ENCODE measurements around the gene SUPT5H. TPM values are rescaled to one million over a fixed set of nuclear protein-coding genes. Genes with fewer than 3 reads are reported as not detected.
"Not testable (repeated sequence)": the region's sequence is repeated elsewhere in the genome, so short reads cannot be mapped to it uniquely, and the experiment has no call there.

Gene SUPT5H
- total RNA-seq, 1 donor from 2014 or later, result 29.9 TPM

DNA sequence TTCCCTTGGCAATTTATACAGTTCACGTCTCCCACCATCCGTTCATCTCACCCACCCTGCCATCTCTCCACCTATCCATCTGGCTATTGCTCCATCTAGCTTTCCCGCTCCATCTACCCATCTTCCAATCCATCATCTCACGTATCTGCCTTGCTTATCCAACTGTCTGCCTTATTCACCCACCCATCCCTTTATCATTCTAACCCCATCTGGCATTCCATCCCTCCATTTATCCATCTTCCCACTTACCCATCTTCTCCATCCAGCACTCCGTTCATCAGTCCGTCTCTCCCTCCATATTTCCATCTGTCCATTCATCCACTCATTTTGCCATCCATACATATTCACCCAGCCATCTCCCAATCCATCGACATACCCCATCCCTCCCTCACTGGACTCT is 19.6 kb upstream of the SUPT5H start:
- no peak for DNase-seq (ENCODE audit: low read depth in 2 of 2)

DNA sequence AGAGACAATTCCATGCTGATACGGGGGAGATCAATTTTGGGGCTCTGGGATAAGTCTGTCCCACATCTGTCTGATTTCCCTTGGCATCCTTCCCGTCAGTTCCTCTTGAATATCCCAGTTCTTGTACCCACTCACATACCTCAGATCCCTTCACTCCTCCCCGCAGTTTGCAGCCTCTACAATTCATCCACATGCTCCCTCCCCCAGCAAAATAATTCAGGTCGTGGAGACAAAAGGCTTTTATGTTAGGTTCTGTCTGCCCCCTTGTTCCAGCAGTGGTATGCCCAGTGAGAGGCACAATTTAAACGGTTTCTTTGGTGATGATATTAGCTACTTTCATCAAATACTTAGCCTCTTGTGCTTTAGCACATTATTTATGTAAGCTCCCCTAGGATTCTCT is 19.2 kb upstream of the SUPT5H start:
- DNase-seq (ENCODE audit: low read depth in 2 of 2), result no peak

DNA sequence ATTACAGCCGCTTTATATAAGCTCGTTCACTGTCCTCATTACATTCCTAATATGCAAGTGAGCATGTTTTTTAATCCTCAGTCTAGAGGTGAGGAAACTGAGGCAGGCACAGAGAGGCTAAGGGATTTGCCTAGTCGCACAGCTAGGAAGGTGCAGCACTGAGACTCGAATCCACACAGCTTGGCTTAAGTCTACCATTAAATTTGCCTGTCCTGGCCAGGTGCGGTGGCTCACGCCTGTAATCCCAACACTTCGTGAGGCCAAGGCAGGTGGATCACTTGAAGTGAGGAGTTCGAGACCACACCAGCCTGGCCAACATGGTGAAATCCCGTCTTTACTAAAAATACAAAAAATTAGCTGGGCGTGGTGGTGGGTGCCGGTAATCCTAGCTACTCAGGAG is 17.7 kb upstream of the SUPT5H start:
- DNase-seq (ENCODE audit: low read depth in 2 of 2), result no peak

DNA sequence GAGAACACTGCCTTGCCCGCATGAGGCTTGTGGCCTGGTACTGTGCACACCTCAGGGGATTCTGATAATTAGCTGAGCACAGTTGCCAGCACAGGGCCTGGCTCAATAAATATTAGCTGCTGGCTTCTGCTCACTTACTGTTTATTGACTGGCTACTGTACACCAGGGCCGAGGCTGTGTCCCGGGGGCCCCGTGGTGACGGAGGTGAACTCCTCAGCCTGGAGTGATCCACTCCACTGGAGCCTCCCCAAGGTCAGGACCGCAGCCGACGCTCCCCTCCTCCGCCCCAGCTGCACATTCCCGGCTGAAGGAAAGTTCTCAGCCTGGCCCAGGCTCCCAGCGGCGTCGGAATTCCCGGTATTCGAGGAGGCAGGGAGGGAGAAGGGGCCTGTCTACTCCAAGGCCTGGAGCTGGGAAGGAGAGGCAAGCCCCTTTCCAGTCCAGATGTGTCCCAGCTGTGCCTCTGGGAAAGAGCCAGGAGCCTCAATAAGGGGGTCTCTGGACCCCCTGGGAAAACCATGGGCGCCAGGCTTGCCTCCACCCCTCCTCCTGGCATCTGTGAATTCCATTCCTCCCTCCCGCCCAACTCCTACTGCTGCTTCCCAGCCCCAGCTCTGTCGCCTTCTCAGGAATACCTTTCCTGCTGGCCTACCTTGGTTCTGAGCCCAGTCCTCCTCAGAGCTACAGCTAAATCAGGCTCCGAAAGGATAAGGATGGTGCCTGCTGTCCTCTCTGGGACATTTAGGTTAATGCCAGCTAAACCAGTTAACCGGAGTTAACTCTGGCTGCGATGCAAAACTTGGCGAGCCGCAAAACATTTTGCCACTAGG is 16.9 kb upstream of the SUPT5H start:
- DNase-seq (ENCODE audit: low read depth in 2 of 2), result peak in 1 of 2 donors; percentile 76

DNA sequence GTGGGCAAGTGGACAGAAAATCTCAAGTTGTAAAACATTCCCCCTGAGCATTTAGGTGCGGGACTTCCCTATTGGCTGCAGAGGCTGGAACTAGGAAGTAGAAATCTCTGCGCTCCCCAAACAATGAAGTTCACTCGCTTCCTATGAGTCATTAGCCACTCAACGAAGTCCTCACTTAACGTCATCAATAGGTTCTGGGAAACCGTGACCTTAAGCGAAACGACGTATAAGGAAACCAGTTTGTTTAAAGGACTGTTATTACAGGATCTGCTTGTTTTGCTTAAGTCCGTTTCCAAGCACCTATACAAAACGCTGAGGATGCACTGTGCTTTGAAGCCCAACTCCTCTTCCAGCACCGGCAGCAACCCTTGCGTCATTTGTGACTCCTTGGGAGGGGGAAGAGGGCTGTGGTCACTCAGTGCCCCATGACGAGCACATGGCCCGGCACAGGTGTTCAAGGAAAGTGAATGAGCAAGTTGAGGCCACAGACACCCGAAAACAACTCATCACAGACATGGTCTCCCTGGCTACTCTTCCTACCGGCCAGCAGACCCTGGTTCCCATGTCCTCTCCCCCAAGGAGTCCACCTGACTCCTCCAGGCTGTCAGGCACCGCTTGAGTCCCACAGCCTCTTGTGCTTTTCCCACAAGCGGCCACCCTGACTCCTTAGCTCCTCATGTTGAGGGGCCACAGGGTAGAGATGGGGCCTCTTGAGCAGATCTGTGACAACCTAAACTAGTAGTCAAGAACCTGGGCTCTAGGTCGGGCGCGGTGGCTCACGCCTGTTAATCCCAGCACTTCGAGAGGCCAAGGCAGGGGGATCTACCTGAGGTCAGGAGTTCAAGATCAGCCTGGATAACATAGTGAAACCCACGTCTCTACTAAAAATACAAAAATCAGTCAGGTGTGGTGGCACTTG is 14.4 kb upstream of the SUPT5H start:
- DNase-seq (ENCODE audit: low read depth in 2 of 2), result peak; percentile 99 to 100

DNA sequence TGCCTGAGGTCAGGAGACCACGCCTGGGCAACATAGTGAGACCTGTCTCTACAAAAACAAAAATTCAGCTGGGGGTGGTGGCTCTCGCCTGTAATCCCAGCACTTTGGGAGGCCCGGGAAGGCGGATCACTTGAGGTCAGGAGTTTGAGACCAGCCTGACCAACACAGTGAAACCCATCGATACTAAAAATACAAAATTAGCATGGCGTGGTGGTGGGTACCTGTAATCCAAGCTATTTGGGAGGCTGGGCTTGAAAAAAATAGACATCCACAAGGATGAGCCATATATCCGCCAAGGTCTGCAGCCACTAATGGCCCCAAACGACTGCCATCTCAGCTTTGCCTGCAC is 12.7 kb upstream of the SUPT5H start:
- DNase-seq (ENCODE audit: low read depth in 2 of 2), result no peak

DNA sequence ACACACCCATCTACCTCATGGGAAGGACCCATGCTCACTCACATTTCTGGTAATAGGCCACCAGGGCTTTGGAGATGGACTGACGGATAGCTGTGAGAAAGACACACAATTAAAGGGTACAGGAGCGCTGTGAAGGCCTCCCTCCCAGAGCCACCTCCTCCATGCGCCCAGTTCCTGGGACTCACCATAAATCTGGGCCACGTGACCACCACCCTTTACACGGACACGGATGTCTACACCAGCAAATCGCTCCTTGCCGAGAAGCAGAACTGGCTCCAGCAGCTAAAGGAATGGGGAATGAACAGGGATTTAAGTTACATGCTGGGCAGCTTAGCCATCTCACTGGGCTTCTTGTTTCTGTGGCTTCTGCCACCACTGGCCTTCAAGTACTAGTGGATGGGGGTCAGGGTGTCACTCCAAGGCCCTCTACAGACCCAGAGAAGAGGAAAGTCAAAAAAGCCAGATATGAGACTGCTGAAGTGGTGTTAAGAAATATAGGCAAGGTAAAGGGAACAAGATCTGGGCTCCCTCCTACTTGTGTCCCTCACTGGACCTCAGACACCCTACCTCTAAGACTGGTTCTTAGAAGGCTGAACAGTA is 11.8 kb upstream of the SUPT5H start:
- no peak for DNase-seq (ENCODE audit: low read depth in 2 of 2)

DNA sequence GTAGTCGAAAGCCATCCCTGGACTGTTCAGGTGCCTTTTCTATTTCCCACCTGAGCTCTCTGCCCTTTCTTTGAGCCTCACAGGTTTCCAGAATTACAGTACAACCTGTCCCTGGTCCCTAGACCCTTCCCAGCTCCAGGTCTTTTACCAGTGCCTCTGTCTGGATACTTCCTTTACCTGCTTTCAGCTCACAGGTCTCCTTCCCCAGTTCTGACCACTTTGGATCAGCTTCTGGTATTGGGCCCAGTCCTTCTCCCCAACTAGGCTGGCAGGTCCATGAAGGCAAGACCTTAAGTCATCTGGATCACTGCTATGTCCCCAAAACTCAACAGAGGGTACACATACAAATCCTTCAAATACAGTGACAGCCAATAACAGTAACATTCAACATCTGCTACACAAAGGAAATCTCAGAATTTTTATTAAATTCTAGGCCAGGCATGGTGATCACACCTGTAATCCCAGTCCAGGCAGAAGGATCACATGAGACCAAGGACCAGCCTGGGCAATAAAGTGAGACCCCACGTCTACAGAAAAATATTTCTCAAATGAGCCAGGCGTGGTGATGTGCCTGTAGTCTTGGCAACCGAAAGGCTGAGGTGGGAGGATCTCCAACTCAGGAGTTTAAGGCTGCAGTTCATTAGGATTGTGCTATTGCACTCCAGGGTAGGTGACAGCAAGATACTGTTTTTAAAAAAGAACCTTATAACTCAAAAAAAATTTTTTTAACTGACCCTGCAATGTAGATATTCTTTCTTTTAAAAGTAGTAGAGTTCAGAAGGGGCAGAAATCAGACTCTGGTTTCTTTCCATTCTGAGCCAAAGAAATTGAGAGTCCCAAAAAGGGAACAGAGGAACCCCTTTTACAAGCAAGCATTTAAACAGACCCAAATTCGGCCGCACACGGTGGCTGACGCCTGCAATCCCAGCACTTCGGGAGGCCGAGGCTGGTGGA is 11.0 kb upstream of the SUPT5H start:
- DNase-seq (ENCODE audit: low read depth in 2 of 2), result no peak

DNA sequence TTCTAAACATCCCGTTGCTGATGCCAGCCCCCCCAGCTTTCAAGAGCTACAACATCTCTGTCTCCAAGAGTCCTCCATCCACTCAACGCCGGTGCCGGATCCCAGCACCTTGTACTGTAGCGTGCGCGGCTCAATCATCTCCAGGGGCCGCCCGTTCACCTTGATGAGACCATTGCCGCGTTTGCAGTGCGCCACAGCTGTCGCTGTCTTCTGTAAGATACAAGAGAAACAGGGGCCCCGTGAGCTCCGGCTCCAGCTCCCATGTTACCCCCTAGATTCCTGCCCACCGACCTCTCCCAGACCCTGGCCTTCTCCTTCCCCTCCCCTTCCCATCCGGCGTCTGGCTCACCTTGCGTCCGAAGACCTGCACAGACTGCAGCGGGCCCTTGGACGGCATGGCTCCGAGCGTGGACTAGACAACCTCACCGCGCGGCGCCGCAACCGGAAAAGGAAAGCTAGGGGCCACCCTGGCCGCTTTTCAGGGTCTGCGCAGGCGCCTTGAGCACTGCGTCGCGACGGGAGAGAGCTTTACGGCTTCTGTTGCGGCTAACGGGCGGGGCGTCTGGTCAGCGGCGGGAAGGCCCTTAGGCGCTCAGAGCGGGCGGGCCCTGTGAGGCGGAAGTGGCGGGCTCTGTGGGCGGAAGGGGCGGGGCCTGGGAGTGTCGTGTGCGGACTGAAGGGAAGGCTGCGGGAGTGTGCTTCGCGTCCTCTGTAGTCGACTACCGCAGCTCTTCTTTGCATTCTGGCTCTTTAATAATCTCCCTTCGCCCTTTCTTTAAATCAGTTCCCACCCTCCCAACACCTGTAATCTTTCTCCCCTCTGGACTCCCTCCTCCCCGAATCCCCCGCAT is 9.7 kb upstream of the SUPT5H start, which contains the start of gene RPS16:
Gene RPS16, minus strand, starts transcription at position 451 of the 851 bp plus-strand sequence. Its CDS starts 54 bp downstream, at position 397.
- DNase-seq (ENCODE audit: low read depth in 2 of 2), result peak; percentile 95 to 98

DNA sequence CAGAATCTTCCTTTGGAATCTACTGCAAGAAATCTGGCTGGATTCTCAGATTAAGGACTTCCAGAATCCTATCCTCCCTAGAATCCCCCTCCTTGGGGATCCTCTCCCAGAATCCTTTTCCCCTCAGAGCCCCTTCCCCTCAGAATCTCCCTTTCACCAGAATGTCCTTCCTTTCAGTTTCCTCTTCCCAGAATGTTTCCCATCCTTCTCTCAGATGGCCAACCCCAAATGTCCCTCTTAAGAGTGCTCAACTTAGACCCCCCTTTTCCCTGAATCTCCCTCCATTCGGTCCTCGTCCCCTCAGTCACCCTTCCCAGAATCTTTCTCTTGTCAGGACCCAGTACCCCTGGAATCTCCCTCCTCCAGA is 9.0 kb upstream of the SUPT5H start:
- DNase-seq (ENCODE audit: low read depth in 2 of 2), result no peak

DNA sequence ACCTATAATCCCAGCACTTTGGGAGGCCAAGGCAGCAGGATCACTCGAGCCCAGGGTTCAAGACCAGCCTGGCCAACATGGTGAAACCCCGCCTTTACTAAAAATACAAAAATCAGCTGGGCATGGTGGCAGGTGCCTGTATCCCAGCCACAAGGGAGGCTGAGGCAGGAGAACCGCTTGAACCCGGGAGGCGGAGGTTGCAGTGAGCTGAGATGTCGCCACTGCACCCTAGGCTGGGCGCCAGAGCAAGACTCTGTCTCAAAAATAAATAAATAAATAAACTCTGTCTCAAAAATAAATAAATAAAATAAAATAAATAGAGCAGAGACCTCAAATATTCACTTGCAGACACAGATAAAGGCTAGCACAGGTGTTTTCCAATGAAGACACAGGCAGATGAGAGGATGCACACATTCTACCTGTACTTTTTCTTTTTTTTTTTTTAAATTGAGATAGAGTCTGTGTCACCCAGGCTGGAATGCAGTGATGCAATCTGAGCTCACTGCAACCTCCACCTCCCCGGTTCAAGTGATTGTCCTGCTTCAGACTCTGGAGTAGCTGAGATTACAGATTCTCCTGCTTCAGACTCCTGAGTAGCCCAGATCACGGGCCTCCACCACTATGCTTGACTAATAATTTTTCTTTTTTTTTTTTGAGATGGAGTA is 7.0 kb upstream of the SUPT5H start:
- no peak for DNase-seq (ENCODE audit: low read depth in 2 of 2)

DNA sequence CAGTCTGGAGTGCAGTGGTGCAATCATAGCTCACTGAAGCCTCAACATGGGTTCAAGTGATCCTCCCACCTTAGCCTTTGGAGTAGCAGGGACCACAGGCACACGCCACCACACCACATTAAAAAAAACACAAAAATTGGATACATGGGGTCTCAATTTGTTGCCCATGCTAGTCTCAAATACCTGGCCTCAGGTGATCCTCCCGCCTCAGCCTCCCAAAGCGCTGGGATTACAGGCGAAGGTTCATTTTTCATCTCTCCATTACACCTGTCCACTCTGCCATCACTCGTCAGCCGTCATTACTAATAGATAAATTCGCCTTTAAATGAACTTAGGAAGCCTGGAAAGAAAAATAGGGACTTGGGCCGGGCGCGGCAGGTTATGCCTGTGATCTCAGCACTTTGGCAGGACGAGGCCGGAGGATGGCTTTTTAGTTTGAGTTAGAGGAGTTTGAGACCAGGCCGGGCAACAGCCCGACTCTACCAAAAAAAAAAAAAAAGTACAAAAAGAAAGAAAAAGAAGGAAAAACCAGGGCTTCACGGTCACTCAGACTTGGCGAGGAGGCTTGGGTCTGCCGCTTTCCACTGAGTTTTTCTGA is 685 bp upstream of the SUPT5H start:
- peak in 1 of 2 donors; percentile 25 for DNase-seq (ENCODE audit: low read depth in 2 of 2)

DNA sequence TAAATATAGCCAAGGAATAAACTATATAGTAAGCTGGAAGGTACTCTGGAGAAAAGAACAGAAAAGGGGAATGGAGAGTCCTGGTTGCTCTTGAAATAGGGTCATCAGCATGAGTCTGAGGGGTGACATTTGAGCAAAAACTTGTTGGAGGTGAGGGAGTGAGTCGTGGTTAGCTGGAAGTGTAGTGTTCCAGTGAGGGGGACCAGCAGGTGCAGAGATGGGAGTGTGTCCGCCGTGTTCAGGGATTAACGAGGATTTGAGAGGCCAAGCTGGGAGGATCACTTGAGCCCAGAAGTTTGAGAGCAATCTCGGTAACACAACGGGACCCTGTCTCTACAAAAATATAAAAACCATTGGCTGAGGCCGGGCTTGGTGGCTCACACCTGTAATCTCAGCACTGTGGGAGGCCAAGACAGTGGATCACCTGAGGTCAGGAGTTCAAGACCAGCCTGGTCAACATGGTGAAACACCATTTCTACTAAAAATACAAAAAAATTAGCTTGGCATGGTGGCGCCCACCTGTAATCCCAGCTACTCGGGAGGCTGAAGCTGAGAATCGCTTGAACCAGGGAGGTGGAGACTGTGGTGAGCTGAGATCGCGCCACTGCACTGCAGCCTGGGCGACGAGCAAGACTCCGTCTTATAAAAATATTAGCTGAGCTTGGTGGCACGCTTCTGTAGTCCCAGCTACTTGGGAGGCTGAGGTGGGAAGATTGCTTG is 1.1 kb downstream of the SUPT5H start:
- DNase-seq (ENCODE audit: low read depth in 2 of 2), result no peak

DNA sequence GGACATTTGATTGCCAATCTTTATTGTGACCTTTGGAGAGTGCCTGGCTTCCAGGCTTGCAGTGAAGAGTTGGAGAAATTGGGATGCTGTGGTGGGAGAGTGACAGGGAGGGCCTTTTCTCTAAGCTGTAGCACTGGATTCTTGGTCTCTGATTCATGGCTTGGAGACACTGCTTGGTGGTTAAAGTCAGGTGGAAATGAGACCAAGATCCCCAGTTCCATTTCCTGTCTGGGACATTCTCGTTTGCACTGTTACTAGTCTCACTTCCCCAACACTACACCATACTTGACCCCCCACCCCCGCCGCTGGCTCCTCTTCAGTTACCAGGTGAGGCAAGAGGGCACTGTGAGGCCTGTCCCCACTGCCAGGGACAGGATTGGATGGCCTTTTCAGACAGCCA is 2.9 kb downstream of the SUPT5H start:
- no peak for DNase-seq (ENCODE audit: low read depth in 2 of 2)

DNA sequence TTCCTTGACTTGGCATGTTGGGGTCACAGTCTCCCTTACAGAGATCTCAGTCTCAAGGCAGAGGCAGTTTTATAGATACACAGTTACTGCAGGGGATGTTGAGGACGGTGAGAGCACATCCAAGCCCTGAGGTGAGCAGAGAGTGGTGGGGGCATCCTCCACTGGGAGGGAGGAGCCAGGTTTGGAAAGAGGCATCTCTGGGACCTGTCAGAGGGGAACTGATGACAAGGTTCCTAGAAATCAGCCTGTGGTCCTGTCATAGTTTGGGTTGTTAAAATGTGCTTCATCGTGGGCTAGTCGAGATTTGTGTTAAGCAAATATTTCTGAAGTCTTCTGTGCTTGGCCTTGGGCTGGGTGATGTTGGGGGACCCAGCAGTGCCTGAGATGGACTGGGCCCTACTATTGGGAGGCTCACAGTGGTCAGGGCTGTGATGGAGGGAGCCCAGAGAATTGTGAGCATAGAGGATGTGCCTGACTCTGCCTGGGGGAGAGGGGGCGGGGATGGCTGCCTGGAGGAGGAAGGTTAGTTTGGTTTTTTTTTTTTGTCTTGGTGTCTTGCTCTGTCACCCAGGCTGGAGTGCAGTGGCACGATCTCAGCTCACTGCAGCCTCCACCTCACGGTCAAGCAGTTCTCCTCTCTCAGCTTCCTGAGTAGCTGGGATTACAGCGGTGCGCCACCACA is 3.9 kb downstream of the SUPT5H start:
- DNase-seq (ENCODE audit: low read depth in 2 of 2), result no peak

DNA sequence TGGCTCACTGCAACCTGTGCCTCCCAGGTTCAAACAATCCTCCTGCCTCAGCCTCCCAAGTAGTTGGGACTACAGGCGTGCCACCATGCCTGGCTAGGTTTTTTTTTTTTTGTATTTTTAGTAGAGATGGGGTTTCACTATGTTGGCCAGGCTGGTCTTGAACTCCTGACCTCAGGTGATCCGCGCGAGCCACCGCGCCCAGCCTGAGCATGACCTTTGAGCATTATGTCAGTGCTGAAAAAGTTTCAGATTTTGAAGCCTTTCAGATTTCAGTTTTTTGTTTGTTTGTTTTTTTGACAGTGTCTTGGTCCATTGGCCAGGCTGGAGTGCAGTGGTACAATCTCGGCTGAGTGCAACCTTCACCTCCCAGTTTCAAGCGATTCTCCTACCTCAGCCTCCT is 5.9 kb downstream of the SUPT5H start:
- not testable (repeated sequence) for DNase-seq (ENCODE audit: low read depth in 2 of 2)

DNA sequence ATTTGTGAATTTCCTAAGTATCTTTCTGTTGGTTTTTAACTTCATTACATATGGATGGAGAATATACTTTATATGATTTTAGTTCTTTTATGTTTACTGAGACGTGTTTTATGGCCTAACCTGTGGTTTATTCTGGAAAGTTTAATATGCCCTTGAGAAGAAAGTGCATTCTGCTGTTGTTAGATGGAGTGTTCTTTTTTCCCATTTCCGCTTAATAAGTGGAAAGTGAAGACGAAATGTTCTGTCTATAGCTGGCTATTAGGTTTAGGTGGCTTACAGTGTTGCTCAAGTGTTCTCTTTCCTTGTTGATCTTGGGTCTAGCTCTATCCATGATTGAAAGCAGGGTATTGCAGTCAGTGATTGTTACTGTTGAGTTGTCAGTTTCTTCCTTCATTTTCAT is 18.0 kb downstream of the SUPT5H start:
- no peak for DNase-seq (ENCODE audit: low read depth in 2 of 2)
